GM13977 (cell line): ENCODE results near the gene SIRT2.

Experiments
- DNase-seq: peaks from one replicate; pipeline ENCODE4 v3.0.0; 2012; ENCODE audit warnings: low spot score
- in situ Hi-C: fragments of 300-500 bp; cut with MboI; formaldehyde crosslinking; loops from one replicate; pipeline ENCODE4 v1.12.0; 2022; ENCODE audit warnings: low sequenced_read_pairs, low pct_unique_long_range_greater_than_20kb, mixed read lengths, inconsistent platforms; ENCODE audit not compliant: unreplicated experiment
- TF ChIP-seq, protein P1 (sequence below): IDR thresholded peaks from 2 replicates; pipeline ENCODE4 v1.5.1; 2012; ENCODE audit warnings: mild to moderate bottlenecking, control low read depth; ENCODE audit not compliant: insufficient read depth; ENCODE audit errors: extremely low read depth, missing control alignments

The SIRT2 gene

DNA sequence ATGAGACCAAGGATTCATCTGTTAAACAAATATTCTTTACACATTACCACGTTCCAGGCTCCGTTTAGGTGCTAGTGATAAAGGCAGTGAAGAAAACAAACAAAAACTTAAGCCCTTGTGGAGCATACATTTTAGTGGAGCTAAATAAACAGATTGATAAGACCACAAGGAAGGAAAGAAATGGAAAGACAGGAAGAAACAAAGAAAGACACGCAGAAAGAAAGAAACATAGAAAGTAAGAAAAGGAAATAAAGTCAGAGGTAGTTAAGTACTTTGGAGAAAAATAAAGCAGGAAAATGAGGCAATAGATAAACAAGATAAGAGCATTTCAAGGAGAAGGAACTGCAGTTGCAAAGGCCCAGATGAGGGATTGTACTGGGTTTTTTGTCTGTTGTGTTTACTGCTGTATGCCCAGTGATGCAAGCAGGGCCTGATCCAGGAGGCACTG is 1.3 kb upstream of the SIRT2 start:
- TF ChIP-seq, protein P1, sequence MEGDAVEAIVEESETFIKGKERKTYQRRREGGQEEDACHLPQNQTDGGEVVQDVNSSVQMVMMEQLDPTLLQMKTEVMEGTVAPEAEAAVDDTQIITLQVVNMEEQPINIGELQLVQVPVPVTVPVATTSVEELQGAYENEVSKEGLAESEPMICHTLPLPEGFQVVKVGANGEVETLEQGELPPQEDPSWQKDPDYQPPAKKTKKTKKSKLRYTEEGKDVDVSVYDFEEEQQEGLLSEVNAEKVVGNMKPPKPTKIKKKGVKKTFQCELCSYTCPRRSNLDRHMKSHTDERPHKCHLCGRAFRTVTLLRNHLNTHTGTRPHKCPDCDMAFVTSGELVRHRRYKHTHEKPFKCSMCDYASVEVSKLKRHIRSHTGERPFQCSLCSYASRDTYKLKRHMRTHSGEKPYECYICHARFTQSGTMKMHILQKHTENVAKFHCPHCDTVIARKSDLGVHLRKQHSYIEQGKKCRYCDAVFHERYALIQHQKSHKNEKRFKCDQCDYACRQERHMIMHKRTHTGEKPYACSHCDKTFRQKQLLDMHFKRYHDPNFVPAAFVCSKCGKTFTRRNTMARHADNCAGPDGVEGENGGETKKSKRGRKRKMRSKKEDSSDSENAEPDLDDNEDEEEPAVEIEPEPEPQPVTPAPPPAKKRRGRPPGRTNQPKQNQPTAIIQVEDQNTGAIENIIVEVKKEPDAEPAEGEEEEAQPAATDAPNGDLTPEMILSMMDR: no peak
- in situ Hi-C loops: loop anchor here (25.0 kb wide), 1 partner anchor 163 kb away; the partner anchor contains the start of gene CAPN12
- DNase-seq: no peak

DNA sequence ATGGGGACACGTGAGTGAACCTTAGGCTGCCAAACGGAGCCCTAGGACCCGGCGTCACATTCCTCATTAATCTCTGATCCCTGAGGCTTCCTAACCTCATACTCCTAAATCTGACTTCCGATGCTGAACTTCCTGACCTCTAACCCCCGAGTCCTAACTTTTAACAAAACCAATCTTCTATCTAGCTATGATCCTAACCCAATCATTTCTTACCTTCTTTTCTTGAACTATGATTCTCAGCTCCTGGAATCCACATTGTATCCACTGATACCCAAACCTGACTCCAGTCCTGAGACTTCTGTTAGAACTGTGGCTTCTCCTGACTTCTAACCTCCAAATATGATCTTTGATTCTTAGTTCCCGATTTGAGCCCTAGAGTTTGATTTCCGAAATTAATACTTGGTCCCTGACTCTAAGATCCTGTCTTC is 798 bp upstream of the SIRT2 start:
- in situ Hi-C loops: loop anchor here (25.0 kb wide), 1 partner anchor 163 kb away; the partner anchor contains the start of gene CAPN12
- TF ChIP-seq, protein P1: no peak
- DNase-seq: no peak

DNA sequence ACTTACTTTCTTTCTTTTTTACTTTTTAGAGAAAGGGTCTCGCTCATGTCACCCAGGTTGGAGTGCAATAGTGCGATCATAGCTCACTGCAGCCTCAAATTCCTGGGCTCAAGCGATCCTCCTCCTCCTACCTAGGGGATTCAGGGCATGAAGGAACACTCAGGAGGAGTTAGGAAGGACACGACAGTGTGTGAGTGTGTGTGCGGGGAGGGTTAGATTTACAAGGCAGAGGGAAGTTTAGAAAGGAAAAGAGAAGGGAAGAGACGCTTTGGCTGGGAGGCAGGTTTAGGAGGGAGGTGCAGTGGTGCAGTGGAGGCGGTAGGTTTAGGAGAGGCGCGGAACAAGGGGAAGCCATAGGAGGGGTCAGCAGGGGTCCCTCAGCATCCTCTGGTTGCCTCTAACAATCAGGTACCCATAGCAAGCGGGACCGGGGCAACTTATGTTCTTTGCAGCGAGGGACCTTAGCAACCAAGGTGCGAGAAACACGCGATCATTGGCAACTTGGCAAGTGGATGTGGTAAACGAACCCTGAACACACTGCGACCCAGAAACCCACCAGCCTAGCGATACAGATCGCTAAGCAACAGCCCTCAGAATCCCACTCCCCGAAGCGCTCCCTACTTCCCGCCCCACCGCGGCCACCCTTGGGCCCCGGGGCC is 501 bp downstream of the SIRT2 start:
- DNase-seq: no peak
- TF ChIP-seq, protein P1: no peak
- in situ Hi-C loops: no loop called here

DNA sequence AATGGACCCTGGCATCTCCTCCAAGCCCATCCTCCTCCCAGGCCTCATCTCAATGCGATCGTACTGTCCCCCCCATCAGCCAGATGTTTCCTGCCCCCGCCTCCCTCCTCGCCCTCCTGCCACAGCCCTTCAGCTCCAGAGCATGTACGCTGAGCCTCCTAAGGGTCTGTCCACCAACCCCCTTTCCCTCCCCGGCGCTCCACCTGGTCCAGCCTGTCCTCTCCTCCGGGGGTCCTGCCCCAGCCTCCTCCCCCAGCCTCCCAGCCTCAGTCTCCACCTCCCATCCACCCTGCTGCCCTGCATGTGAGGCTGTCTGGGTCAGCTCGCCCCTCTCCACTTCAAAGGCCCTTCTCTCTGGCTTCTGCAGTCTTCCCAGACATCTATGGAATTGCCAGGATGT is 4.5 kb downstream of the SIRT2 start:
- TF ChIP-seq, protein P1: no peak
- DNase-seq: no peak
- in situ Hi-C loops: no loop called here

DNA sequence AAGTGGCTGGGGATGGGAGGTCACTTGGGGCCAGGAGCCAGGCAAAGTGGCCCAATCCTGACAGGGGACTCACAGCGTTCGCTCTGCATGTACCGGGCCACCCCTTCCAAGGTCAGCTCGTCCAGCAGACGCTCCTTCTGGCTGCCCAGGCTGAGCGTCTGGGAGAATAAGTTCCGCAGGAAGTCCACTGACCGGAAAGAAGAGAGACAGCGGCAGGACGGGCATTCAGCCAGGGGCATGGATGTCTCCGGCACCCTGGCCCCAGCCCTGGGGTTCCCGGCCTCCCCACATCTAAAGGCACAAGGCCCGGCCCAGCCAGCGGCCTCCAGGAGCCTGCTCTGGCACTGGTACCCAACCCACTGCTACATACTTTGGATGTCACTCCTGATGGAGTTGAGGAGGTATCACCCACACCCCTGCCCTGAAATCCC is 6.1 kb downstream of the SIRT2 start:
- TF ChIP-seq, protein P1: no peak
- DNase-seq: no peak

DNA sequence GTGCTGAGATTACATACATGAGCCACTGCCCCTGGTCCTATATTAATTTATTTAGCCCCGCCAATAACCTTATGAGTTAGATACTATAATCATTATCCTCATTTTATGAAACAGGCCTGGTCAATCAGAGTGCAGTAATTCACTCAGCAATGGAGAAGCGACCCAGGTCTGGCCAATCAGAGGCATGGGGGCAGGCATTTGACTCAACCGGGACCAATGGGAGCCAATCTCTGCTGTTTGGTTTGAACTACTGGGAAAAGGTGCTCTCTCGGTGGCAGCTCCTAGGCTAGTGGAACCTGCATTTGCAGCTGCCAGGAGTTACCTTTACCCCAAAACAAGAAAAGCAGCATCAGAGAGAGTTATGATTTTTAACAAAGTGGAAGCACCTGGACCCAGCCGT is 6.6 kb downstream of the SIRT2 start:
- in situ Hi-C loops: no loop called here
- TF ChIP-seq, protein P1: no peak
- DNase-seq: no peak

More for the DNA sequence above, 6.1 kb downstream of the SIRT2 start:
- in situ Hi-C loops: no loop called here

DNA sequence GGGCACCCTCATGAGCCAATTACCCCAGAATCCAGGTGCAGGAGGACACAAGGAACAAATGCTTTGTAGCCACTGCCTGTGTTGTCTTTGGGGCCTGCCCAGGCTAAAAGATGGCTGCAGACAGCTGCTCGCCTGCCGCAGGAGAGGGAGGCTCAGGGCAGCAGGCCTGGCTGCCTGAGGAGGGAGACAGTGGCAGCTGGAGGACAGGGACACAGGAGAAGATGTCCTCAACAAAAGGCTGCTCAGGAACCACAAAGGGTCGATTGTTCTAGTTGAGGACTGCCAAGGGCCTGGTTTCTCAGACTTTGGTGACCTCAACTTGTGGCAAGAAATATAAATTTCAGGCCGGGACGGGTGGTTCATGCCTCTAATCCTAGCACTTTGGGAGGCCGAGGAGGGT is 7.6 kb downstream of the SIRT2 start:
- DNase-seq: no peak
- in situ Hi-C loops: no loop called here
- TF ChIP-seq, protein P1: no peak
